ENCODE data around the gene PPT2.
A peak's percentile ranks its signal among the peaks of the same experiment; 100 is the strongest.
"Not testable (repeated sequence)": the region's sequence is repeated elsewhere in the genome, so short reads cannot be mapped to it uniquely, and the experiment has no call there.

Gene PPT2

DNA sequence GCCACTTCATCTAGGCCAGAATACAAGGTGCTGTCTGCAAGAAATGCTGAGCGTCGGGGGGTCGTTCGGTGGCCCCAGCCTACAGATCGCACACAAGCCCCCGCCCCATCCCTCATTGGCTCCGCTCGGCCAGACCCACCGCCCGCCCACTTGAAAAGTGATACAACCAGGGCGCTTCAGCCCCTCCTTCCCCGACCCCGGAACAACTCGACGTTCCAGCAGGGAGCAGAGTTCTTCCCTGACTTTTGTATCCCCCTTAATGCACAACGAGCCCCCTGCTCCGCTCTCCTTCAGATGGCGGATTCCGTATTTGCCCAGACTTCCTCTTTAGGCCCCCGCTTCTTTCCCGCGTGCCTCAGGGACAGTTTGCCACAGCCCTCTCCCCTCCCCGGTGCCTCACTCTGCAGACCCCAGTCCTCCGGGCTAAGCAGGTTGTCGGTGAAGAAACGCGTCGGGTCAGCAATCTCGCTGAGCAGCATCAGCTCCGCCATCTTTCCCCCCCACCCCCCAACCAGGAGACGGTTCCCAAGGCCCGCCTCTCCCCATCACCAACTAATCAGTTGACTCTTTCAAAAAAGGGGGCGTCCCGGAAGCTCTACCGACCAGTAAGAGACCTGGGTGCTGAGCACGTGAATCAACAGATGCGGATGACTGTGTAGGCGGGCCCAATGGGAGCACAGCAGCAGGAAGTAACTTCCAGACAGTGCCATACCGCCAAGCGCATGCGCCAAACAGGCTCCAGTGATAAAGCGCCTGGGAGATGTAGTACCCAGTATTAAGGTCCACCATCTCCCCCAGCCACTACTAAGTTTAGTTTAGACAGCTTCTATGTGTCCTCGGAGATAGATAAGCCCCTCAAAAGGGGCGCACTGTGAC is 26.0 kb upstream of the PPT2 start, which contains the start of gene ATF6B:
TSS of gene ATF6B (minus strand) at position 530 of the 876 bp plus-strand sequence. CDS start at position 491, 39 bp downstream.
- peak; percentile 94 for DNase-seq

DNA sequence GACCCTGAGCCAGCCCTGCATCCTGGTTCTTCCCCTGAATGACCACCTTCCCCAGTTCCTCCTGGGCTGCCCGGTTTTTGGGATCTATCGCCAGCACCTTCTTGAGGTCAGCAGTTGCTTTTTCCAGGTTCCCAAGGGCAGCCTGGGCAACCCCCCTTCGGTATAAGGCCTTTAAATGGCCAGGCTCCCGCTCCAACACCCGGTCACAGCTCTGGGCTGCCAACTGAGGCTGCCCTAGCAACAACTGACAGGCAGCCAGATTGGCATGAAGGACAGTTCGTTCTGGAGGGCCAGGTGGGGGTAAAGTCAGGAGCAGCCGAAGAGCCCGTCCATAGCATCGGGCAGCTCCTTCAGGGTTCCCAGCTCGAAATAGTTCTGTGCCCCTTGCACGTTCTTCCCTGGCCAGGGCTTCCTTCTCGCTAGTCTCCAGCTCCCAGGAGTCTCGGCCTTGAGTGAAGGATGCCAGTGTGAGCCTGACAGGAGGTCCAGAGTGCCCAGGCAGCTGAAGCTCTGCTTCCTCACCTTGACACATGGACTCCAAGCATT is 25.1 kb upstream of the PPT2 start:
- no peak for DNase-seq

DNA sequence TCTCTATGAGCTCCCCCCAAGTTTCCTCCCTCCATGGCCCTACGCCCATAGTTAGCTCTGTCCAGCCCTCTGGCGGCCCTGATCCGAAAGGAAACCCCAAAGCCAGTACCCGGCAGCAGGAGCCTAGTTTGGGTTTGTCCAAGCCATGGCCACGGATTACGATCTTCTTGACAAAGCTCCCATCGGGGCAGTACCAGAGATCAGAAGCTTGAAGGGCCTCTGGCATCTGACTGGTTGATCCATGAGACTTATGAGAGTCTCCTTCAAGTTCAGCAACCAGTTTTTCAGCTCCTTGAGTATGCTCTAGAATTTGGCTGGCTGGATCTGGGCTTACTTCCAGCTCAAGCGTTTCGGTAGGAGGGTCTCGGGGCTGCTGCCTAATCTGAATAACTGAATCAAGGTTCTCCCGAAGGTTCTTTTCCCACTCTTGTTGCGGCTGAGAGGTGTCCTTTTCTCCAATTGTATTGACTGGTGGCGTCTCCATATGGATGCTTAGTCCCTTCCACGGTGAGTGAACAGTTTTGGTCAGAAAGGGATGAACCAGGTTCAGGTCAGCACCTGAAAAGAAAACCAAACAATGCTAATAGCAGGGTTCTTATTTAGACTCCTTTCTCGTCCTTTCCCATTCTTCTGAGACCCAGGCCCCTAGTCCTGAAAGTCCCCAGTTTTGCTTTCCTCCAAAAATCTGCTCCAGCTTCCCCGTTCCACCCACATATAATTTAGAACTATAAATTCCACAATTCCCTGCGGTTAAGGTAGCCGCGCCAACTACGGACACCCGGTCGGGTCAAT is 24.4 kb upstream of the PPT2 start:
- no peak for DNase-seq

- no peak for DNase-seq
Observed at GRCh38 chr6:32131439-32131948, 22.4 kb upstream of the PPT2 start.

GRCh38 chr6:32132110-32132509 is 21.8 kb upstream of the PPT2 start:
- no peak for DNase-seq

DNA sequence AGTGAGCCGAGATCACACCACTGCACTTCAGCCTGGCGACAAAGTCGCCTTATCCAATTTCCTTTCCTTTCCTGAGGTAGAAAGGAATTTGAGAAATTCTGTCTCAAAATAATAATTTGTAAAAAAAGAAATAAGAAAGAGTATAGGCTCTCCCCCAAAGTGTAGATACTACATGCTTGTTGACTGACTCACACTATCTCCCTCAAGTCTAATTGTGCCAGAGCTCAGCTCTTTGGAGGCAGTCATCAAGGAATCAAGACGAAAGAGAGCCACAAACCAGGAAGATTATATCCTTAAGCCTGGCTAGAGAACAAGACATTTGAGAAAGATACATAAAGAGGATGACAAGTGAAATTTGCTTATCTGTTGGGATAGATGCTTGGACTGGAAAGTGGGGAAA is 20.2 kb upstream of the PPT2 start:
- DNase-seq = no peak

DNA sequence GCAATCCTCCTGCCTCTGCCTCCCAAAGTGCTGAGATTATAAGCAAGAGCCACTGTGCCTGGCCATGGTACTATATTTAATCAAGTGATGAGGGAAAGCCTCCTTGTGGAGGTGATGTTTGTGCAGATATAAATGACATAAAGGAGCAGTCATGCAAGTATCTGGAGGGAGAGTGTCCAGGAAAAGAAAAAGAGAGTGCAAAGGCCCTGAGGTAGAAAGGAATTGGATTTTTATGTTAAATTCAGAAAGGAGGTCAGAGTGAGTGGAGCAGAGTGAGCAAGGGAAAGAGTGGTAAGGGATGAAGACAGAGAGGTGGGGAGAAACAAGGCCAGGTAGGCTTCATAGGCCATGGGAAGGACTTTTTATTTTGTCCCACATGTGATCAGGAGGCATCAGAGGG is 16.5 kb upstream of the PPT2 start:
- no peak for DNase-seq

DNA sequence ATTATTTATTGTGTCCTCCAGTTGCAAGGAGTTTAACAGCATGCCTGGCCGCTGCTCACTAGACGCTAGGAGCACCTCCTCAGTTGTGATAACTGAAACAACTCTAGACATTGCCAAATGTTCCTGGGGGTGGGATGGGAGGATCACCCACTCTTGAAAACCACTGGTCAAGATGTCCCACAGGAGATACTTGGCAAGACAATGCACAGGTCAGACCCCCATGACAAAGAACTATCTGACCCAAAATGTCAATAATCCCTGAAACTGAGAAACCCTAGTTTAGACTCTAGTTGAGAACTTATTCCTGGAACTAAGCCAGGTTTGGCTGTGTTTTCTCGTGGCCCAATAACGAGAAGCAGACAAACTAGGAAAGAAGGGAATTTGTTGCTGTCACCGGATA is 14.4 kb upstream of the PPT2 start:
- DNase-seq = no peak

- no peak for DNase-seq
Observed at GRCh38 chr6:32140420-32141046, 13.4 kb upstream of the PPT2 start.

DNA sequence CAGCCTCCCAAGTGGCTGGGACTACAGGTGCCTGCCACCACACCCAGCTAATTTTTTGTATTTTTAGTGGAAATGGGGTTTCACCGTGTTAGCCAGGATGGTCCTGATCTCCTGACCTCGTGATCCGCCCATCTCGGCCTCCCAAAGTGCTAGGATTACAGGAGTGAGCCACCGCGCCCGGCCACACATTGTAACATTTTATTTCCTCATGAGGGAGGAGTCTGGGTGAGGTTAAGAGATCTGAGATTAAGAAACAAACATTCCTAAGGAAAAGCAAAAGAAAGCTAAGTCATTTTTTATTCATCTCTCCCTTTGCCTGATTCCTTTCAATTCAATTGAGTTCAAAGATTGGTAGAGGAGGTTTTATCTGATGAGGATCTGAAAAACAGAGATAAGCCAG is 9.7 kb upstream of the PPT2 start:
- not testable (repeated sequence) for DNase-seq

DNA sequence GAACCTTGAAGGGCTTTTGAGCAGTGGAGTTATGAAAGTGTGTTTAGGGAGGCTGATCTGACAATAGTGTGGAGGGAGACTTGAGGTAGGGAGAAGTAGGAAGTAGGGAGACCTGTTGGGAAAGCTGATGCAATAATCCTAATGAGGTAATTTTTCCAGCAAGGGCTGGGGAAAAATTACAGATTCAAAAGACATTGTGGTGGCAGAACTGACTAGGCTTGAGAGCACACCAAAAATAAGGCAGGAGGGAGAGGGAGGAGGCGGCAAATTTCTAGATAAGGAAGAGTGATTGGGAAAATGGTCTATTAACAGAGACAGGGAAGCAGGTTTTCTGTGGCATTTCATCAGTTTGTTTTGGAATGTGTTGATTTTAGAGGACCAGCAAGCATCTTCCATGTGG is 7.7 kb upstream of the PPT2 start:
- no peak for DNase-seq

- no peak for DNase-seq
Observed at GRCh38 chr6:32146687-32147086, 7.3 kb upstream of the PPT2 start.

- no peak for DNase-seq
Observed at GRCh38 chr6:32147401-32148132, 6.4 kb upstream of the PPT2 start.

DNA sequence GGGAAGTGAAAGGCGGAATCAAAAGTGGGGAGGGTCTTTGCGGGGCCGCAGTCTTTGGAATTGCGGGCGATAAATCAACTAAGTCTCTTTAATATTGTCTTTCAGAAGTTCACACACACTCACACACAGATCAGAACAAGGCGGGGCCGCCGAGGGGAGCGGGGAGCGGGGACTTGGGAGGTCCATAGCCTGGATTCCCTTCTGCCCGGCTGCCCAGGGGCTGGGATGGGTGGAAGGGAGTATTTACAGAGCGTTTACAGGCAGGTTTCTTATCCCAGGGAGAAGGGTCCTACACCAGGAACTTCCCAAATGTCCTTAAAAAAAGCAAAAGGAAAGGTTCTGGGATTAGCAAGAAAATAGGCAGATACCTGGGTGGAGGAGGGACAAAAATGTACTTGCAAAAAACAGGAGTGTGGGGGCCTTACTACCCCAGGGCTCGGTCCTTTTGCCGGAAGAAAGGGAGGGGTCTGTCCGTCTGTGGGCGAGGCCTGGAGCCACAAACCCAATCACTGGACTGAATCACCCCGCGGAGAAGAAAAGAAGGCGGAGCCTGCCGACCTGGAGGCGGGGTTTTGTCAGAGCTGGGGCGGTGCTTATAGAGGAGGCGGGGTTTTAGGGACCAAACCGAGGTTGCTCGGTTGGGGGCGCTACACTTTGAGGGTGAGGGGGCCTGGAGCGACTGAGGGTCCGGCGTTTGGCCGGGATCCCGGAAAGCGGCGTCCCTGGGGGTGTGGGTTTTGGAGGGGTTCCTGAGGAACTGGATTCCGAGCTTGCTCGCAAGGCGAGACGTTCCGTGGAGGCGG is 5.5 kb upstream of the PPT2 start:
- peak; percentile 85 for DNase-seq

DNA sequence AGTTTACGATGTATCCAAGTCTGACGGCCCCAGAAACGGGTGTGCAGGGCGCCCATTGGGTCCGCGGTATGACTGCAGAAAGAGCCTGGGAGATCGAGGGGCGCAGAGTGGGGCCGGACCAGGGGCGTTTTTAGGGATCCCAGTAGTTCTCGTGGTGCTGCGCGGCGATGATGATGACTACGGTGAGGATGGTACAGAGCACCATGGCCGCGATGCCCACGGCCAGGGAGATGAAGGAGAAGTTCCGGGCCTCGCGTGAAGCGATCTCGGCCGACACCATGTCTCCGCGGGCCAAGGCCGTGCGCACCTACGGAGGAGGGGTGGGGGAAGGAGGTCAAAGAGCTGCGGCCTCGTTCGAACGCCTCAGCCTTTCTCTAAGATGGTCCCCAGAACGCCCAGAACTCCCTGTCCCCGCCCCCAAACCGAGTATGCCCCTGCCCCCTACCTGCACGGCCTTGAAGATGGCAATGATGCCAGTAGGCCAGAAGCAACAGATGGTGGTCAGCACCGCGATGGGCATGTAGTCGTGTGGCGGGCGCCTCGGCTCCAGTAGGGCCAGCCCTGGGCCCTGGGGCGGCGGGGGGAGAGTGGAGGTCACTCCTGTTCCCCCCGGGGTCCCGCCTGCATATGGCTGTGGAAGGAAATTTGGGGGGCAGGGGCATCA is 4.7 kb upstream of the PPT2 start:
- DNase-seq = no peak

- DNase-seq = no peak
Observed at GRCh38 chr6:32149932-32150870, 3.7 kb upstream of the PPT2 start.

- DNase-seq = no peak
Observed at GRCh38 chr6:32151181-32151862, 2.6 kb upstream of the PPT2 start.

- no peak for DNase-seq
Observed at GRCh38 chr6:32151863-32152768, 1.8 kb upstream of the PPT2 start, which contains the start of gene PRRT1. TSS of gene PRRT1 (minus strand) at chr6:32151939. CDS start at chr6:32151827, 112 bp downstream.

Data from activated CD8-positive, alpha-beta memory T cell treated with anti-CD3 and anti-CD28 coated beads, Interleukin-2, amount 50 U/mL, for 48 hours (primary cell).